HG03139 (cell line): Measurements from ENCODE around the gene CHSY1.
A peak's percentile ranks its signal among the peaks of the same experiment; 100 is the strongest.
"Not testable (repeated sequence)": the region's sequence is repeated elsewhere in the genome, so short reads cannot be mapped to it uniquely, and the experiment has no call there.

ENCODE experiments used
- ATAC-seq: cut with Tn5 transposase; IDR thresholded peaks from one replicate; pipeline ENCODE4 v1.9.1; 2021; ENCODE audit not compliant: unreplicated experiment

CHSY1 gene

DNA sequence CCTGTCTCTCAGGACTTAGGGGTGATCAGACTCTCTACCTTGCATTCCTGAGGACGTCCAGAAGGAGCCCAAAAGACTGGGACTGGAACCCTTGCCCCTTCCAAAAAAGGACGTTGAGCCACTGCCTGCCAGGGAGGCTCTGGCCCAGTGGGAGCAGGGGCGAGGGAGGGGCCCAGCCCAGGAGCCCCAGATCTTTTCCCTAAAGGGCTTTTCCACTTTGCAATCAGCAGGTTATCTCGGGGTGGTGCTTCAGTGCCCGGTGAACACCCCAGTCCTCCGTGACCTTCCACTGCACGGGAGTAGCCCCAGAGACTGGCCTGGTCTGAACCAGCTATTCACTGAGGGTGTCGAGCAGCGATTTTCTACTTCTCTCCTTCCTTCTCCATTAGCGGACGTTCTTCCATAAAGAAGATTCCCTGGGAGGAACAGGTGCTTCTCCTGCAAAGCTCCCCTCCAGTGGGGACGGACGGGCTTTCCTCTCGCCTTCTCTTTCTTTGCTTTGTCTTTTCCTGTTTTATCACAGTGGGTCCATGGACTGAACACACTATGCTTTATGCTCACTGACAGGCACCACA is 113.7 kb downstream of the CHSY1 start:
- no peak for ATAC-seq

DNA sequence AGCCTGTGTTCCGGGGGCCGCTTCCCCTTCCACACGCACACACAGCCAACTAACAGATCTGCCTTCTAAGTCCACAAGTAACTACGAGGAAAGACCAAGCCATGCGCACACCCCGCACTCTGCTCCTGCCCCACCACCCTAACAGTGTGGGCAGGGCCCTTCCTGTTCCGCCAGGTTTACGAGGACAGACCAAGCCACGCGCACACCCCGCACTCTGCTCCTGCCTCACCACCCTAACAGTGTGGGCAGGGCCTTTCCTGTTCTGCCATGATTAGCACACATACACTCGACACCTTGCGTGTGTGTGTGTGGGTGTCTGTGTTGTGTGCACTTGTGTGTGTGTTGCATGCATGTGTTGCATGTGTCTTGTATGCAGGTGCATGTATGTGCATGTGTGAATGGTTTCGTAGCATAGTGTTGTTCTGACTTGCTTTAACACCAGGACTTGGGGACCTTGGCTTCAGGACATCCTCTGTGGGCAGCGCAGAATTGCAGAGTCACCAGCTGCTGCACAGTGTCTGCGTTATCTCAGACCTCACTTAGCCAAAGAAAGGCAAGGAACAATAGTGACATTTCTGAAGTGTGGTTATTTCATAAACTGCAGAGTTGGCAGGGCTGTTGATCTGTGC is 114.4 kb downstream of the CHSY1 start:
- ATAC-seq: no peak

DNA sequence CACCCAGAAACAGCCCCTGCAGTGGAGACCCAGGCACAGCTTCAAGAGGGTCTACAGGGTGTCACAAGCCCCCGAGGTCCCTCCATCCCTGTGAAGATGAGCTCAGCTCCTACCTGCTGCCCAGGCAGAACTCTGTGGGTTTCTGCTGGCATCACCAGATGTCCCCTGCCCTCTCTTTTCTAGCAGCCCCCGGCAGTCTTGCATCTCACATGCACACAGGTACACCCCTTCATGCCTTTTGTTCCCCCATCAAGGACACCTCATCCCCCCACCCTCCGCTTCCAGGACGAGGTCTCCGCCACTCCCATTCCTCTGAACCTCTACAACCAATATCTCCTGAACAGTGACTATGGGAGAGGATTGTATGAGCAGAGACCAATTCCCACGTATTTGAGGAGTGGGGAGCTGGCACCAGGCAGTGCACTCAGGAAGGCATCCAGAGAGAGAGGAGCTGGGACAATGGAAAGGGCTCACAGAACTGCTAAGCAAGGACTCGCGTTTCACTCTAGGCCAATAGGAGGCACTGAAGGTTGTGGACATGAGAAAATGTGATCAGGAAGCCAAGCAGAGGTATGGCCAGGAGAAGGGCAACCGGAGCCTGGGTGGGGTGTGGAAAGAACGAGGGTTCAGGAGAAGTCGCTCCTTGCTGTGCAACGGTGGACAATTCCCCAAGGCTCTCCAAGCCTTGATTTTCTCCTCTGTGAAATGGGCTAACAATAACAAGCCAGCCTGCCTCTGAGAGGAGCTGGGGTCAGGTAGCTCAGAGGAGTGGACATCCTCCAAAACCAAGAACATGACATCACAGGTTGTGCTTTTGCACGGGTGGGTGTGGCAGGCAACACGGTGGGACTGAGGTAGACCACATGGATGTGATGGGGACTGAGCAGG is 115.2 kb downstream of the CHSY1 start:
- ATAC-seq: no peak

DNA sequence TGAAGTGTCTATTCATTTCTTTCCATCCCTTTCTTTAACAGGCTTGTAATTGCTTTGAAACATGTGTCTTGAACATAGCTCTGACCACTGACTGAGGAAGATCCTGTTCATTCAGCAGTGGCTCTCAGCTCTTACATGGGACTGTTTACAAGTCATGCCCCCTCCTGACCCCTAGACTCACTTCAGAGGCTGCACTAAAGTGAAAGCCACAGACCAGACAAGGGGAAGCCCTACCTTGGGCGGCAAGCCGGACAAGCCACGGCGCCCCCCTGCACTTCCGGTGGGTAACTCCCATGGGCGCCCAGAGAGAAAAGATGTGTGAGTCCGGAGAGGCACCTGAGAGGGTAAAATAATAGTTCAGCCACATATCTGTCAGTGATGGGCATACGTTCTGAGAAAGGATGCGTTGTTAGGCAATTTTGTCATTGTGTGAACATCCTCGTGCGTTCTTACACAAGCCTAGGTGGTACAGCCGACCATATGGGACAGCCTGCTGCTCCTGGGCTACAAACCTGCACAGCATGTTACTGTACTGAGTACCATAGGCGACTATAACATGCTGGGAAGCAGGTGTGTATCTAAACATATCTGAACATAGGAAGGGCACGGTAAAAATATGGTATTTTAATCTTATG is 116.2 kb downstream of the CHSY1 start:
- ATAC-seq: peak; percentile 62

DNA sequence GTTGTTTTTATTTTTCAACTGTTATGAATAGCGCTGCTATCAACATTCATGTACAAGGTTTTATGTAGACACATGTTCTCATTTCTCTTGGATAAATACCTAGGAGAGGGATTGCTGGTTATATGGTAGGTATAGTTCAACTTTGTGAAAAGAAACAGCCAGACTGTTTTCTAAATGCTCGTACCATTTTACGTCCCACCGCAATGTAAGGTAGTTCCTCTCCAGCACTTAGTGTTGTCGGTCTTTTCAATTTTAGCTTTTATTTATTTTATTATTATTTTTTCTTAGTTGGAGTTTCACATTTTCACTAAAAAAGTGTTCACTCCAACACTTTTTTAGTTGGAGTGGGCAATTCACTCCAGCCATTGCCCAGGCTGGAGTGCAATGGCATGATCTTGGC is 117.1 kb downstream of the CHSY1 start:
- ATAC-seq: no peak

DNA sequence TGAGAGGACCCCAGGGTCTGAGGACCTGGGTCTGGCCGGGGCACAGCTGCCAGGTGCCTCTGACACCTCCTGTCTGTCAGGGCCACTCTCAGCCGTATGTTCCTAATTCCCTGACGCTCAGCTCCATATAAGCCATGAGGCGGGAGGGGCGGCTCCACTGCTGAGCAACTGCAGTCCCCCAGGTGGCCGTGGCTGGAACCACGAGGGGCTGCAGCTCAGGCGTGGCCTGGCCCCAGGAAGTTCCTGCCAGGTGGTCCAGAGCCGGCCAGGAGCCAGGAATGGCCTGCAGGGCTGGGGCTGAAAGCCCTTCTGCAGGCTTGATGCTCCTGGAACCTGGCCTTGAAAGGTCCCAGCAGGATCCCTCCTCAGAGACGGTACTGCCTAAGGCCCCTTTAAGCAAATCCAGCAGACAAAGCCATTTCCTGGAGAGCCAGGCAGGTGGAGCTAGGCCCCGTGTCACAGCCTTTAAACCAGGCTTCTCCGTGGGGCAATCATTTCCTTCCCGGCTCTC is 118.0 kb downstream of the CHSY1 start:
- ATAC-seq: no peak

DNA sequence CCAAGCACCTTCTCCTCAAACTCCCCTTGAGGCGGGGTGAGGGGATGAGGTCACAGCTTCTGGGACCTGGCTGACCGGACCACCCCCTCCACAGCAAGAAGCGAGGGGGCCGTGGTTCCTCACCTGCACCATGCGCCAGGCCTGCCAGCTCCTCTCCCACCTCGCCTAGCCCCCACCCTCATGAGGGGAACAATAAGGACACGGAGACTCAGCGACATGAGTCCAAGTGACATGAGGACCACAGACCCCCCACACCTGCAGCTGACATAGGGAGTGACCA is 118.7 kb downstream of the CHSY1 start:
- ATAC-seq: no peak

DNA sequence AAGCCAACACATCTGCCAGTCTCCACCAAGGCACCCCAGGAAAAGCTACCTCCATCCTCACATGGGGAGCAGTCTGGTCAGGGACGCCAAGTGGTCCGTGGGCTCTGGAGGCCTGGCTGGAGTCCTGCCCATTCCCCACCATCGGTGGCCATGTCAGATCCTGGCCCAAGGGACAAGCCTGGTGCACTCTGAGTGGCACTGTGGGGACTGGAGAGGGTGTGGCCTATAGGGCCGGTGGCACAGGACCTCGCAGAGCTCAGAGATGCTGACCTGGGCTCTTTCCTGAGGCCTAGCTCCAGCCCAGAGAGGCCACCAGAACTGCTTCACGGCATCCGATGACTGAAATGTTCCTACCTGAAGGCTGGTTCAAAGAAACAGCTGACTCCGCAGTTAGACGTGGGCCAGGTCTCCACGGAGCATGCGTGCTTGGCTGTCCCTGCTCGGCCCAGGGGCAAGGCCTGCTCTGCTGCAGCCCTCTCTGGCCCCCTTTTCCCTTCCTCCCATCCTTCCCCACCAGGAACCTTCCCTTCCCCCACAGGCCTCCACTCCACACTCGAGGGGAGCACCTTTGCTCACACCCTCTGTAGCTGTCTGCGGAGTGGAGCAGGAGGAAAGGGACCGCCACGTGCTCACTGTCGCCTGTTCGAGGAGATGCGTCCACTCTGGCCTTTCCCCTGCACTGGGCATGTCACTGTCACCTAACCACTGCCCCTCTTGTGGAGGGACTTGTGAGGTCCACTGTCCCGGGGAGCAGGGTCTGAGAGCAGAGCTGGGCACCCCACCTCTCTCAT is 119.3 kb downstream of the CHSY1 start:
- ATAC-seq: no peak

DNA sequence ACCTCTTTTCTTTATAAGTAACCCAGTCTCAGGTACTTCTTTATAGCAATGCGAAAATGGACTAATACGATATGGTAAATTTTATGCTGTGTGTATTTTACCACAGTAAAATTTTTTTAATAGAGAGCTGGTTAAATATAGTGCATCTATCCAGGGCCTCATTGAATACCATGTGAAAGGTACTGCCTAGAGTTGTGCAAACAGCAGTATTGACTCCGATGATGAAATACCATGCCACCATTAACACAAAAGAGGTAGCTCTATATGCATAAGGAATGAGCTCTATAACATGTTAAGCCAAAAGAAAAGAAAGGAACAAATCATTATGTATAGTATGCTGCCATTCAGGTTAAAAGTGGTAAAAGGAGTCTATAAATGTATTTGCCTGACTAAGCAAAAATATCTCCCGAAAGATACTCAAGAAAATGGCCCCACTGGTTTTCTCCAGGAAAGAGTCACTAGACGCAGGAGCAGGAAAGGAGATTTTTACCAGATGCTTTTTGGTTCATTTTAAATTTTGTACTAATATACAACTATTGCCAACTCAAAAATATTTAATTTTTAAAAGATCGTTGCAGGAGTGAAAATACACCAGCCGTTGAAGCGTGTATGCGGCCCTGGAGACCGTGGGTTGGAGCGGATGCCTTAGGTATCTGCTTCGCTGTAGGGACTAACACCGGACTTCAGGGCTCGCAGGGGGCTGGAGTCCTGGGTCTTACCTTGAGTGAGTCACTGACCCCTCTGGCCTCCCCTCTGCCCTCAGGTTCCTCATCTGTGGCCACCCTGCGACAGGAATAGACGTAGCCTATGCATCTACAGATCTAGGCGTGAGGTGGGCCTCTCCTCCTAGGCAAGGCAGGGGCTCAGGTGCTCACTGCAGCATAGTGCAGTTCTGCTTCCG is 120.1 kb downstream of the CHSY1 start:
- no peak for ATAC-seq

DNA sequence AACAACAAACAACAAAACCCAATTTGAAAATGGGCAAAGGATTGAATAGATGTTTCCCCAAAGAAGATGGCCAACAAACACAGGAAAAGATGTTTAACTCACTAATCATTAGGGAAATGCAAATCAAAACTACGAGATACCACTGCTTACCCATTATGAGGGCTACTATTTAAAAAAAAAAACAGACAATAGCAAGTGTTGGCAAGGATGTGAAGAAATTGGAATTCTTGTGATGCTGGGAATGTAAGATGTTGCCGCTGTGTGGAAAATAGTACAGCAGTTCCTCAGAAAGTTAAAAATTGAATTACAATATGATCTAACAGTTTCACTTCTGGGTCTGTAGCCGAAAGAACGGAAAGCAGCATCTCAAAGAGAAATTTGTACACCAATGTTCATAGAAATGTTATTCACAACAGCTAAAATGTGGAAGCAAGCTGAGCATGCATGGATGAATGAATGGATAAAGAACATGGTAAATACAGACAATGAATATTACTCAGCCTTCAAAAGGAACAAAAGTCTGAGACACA is 121.9 kb downstream of the CHSY1 start:
- no peak for ATAC-seq

DNA sequence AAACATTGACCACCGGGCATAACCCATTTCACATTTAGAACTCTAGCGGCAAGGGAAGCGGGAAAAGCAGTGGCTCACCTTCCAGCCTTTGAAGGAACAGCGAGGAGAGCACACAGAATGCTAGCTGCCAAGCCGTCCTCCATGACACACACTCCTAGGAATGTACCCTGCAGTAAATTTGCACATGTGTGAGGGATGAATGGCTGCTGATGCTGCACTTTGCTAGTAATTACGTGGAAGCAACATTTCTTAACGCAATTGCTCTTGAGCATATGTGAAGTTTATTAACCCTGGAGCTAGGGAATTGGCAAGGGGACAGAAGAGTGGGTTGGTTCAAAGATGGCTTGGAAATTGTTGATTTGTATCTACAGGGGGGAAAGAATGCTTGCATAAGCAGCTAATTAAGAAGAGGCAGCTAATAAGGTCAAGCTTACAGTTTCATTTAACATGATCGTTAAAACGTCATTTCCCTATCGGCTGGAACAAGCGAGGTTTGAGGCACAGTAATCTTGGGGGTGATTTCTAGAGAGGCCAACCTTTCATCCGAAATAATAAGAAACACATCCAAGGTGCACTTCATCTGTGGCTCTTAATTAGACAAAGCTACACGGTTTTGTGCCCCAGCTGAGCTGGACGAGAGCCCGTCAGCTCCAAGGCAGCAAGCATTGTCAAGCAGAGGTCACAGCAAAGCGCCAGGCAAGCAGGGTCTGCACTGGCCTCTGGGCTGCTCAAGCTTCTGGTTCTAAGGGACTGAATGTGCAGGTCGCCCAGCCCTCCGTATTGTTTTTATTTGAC is 123.4 kb downstream of the CHSY1 start:
- no peak for ATAC-seq

DNA sequence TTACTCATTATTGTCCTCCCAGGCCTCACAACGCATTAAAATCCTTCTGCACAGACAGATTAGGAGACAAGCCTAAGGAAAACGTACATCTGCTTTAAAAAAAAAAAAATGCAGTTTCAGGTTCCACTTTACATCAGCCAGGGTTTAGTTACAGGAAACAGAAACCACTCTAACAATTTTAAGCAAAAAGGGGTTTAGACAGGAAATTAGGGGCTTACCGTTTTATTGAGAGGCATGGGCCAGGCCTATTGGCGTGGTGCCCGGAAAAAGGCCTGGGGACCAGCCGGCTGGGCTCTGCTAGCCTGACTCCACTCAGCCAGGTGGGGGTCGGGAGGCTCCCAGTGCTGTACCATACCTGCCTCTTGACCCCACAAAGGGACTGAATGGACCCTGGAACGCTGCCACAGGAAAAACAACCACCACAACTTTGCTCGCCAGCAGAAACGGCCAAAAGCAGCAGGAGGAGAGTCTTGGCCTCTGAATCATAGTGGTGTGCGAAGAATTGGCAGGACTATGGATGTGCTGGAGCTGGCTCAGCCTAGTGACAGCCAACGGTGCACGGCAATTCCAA is 124.3 kb downstream of the CHSY1 start:
- ATAC-seq: peak; percentile 61

DNA sequence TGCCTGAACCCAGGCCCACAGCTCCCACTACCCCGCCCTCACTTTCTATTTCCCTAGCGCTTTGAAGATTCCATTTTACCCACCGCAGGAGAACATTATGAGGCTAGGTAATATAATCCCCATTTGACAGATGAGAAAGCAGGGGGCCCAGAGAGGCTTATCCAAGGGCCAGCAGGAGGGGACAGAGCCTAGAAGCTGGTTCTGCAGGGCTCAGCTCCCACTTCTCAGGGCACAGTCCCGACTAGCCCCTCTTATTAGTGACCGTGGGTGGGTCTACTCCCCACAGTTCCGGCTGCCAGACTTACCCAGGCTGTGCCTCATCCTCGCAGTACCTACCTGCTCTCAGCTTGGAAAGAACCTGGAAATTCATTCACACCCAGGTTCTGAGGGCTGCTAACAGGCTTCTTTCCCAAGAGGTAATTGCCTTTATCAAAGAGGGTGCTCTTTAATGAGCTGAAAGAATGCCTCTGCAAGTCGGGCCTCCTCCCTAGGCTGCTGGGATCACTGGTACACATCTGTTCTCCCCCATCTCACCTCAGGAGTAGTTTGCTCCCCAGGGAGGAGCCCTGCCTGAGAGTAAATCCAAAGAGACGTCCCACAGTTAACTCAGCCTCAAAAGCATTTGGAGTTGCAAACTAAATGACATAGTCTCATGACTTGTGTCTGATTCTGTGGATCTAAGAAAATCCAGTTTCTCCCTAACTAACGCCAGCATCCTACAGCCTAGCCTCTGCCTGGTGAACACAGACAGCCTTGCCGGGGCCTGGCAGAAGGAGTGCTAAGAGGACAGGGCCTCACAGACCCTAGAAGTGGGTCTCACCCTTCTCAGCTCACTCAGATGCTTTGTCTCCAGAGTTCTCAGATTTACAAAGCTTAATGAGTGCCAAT is 125.0 kb downstream of the CHSY1 start:
- peak; percentile 47 for ATAC-seq

DNA sequence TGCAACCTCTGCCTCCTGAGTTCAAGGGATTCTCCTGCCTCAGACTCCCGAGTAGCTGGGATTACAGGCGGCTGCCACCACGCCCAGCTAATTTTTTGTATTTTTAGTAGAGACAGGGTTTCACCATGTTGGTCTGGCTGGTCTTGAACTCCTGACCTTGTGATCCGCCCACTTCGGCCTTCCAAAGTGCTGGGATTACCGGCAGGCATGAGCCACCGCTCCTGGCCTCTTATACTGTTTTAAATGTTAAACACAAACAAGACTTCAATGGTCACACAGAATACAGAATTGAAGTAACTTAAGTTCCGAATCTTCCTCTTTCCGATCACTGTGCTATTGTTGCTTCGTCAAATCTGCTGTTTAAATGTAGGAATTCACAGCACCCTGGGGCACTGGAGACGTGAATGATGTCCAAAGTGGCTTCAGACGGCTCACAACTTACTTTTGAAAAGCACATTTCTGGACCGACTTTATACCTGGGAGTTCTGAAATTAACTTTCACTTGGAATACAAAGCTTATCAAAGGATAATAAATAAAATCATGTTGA is 125.9 kb downstream of the CHSY1 start:
- ATAC-seq: not testable (repeated sequence)
